ENCODE measurements around the gene KPTN.

KPTN gene

GRCh38 chr19:47514869-47515588, 31.0 kb upstream of the KPTN start, which contains the start of gene NAPA:
NAPA (minus strand) TSS chr19:47515063; CDS start chr19:47514940, 123 bp downstream.
- peak within 1 kb of the TSS; percentile 94 for H3K27ac ChIP-seq
- TF ChIP-seq CTCF (IDR thresholded peaks at IDR 0.05; ENCODE audit: low read depth, low read length) = no peak; the same call in 1 of the 2 replicates
- H3K9me3 ChIP-seq (ENCODE audit: severe bottlenecking) = no peaks in the 10 kb centered on the region
- H3K36me3 ChIP-seq = peaks cover 15% of the 10 kb centered on the region
- H3K27me3 ChIP-seq (ENCODE audit: insufficient read depth, low read depth, severe bottlenecking) = no peaks in the 10 kb centered on the region
- peak; percentile 100 for DNase-seq
- peak within 1 kb of the TSS; percentile 97 for H3K4me3 ChIP-seq (ENCODE audit: low read depth, low read length)

- Histone ChIP-seq H3K4me3 (ENCODE audit: low read depth, low read length) (peak overlapping the region; percentile 97), H3K9me3 (ENCODE audit: severe bottlenecking) (no peaks in the 10 kb centered on the region), H3K27me3 (ENCODE audit: insufficient read depth, low read depth, severe bottlenecking) (no peaks in the 10 kb centered on the region), H3K36me3 (peaks cover 21% of the 10 kb centered on the region), H3K27ac (peak overlapping the region; percentile 94)
- no peak for TF ChIP-seq CTCF (IDR thresholded peaks at IDR 0.05; ENCODE audit: low read depth, low read length)
- DNase-seq = no peak
Observed at GRCh38 chr19:47514151-47514868, 30.3 kb upstream of the KPTN start.

- no peak overlapping the region for H3K4me3 ChIP-seq (ENCODE audit: low read depth, low read length)
- no peaks in the 10 kb centered on the region for H3K27me3 ChIP-seq (ENCODE audit: insufficient read depth, low read depth, severe bottlenecking)
- no peaks in the 10 kb centered on the region for H3K9me3 ChIP-seq (ENCODE audit: severe bottlenecking)
- TF ChIP-seq CTCF (IDR thresholded peaks at IDR 0.05; ENCODE audit: low read depth, low read length) = no peak
- no peak for DNase-seq
- peak overlapping the region; percentile 98 for H3K27ac ChIP-seq
- peaks cover 26% of the 10 kb centered on the region for H3K36me3 ChIP-seq
Observed at GRCh38 chr19:47512948-47513319, 28.9 kb upstream of the KPTN start.

- no peaks in the 10 kb centered on the region for H3K9me3 ChIP-seq (ENCODE audit: severe bottlenecking)
- H3K27me3 ChIP-seq (ENCODE audit: insufficient read depth, low read depth, severe bottlenecking) = no peaks in the 10 kb centered on the region
- TF ChIP-seq CTCF (IDR thresholded peaks at IDR 0.05; ENCODE audit: low read depth, low read length) = no peak
- peaks cover 26% of the 10 kb centered on the region for H3K36me3 ChIP-seq
- peak overlapping the region; percentile 98 for H3K27ac ChIP-seq
- peak overlapping the region; percentile 22 for H3K4me3 ChIP-seq (ENCODE audit: low read depth, low read length)
- DNase-seq = peak; percentile 64
Observed at GRCh38 chr19:47512183-47512947, 28.3 kb upstream of the KPTN start.

GRCh38 chr19:47511681-47512080, 27.7 kb upstream of the KPTN start:
- DNase-seq = peak; percentile 94
- no peaks in the 10 kb centered on the region for H3K9me3 ChIP-seq (ENCODE audit: severe bottlenecking)
- peak overlapping the region; percentile 98 for H3K27ac ChIP-seq
- peak overlapping the region; percentile 22 for H3K4me3 ChIP-seq (ENCODE audit: low read depth, low read length)
- H3K27me3 ChIP-seq (ENCODE audit: insufficient read depth, low read depth, severe bottlenecking) = no peaks in the 10 kb centered on the region
- peaks cover 26% of the 10 kb centered on the region for H3K36me3 ChIP-seq
- TF ChIP-seq CTCF (IDR thresholded peaks at IDR 0.05; ENCODE audit: low read depth, low read length) = no peak

Data from WERI-Rb-1 (cell line).